K562 (cell line): ENCODE data around the gene PSMB2. TPM values are rescaled to one million over a fixed set of nuclear protein-coding genes. Genes with fewer than 3 reads are reported as not detected.
A peak's percentile ranks its signal among the peaks of the same experiment; 100 is the strongest.

Experiments used
- JUND ChIP-seq, 2 experiments: IDR thresholded peaks; 2 replicates in 1 of 2; 3 replicates in 1 of 2; pipeline ENCODE4 v1.6.1; 2011; ENCODE audit warnings: borderline replicate concordance in 2 of 2, low read depth in 2 of 2, low read length in 2 of 2, improper control_type of control experiment in 1 of 2, missing biosample characterization in 1 of 2, missing genetic modification characterization in 1 of 2, missing genetic modification reagents in 1 of 2
- MBD2 ChIP-seq: sonication (generic); IDR thresholded peaks from 2 replicates; pipeline ENCODE4 v1.6.1; 2016; ENCODE audit warnings: low read depth, borderline replicate concordance
- MYNN ChIP-seq, 2 experiments: sonication (generic); formaldehyde crosslinking in 1 of 2; IDR thresholded peaks; 2 replicates each; pipeline versions ENCODE4 v1.5.0 to v1.6.1; 2016 to 2020; ENCODE audit warnings: antibody characterized with exemption in 1 of 2, missing genetic modification reagents in 1 of 2
- OTX1 ChIP-seq: fragments of 450-650 bp; formaldehyde crosslinking; IDR thresholded peaks from 2 replicates; pipeline ENCODE4 v1.4.0; 2022; ENCODE audit warnings: mild to moderate bottlenecking
- RBM17 ChIP-seq: fragments of 200-400 bp; formaldehyde crosslinking; IDR thresholded peaks from 2 replicates; pipeline ENCODE4 v1.6.1; 2017; ENCODE audit warnings: low read depth, mild to moderate bottlenecking, low read length, borderline replicate concordance
- ZNF197 ChIP-seq: fragments of 200-800 bp; sonication (Bioruptor generic); IDR thresholded peaks from 2 replicates; pipeline ENCODE4 v1.6.1; 2016; ENCODE audit warnings: low read depth, missing genetic modification characterization, missing compliant biosample characterization
- polyA plus RNA-seq, 8 experiments: library from polyadenylated mRNA; depleted of rRNA in 4 of 8; stranded (reverse) in 5 of 8; unstranded in 3 of 8; fragments of >200 nt; fragmentation: Nextera tagmentation in 2 of 8; fragmentation: Illumina TruSeq in 1 of 8; extraction: Ambion mirVana in 2 of 8; extraction: Trizol in 1 of 8; gene quantifications; 2 replicates each; pipeline versions ENCODE4 v1.2.1 to v1.2.3, GENCODE V29; 2011 to 2014; ENCODE audit warnings: inconsistent platforms in 1 of 8, missing spikeins in 1 of 8
- total RNA-seq, 7 experiments: library from RNA; depleted of rRNA in 6 of 7; stranded (reverse); fragments of >200 nt in 6 of 7; fragmentation: Illumina TruSeq in 2 of 7; extraction: Trizol in 2 of 7; gene quantifications; 2 replicates each; pipeline versions ENCODE4 v1.2.1 to v1.2.3, GENCODE V29; 2011 to 2021; ENCODE audit warnings: low replicate concordance in 1 of 7
- TF ChIP-seq, protein P1 (sequence below): fragments of 450-650 bp; IDR thresholded peaks from 2 replicates; pipeline ENCODE4 v1.6.1; 2016; ENCODE audit warnings: borderline replicate concordance
- TF ChIP-seq, protein P2 (sequence below): fragments of 450-650 bp; IDR thresholded peaks from 2 replicates; pipeline ENCODE4 v1.6.1; 2016; ENCODE audit warnings: mild to moderate bottlenecking, moderate library complexity
- TF ChIP-seq, protein P3 (sequence below): sonication (generic); formaldehyde crosslinking; IDR thresholded peaks from 2 replicates; pipeline ENCODE4 v1.8.0; 2022; ENCODE audit warnings: missing genetic modification reagents, mild to moderate bottlenecking, borderline replicate concordance

The PSMB2 gene
- total and polyA plus RNA-seq, 9 of the 15 experiments (the other 6 are each of a cell fraction or from before 2014, with no cell fraction given) = 71.7 to 543 (median 165) TPM

DNA sequence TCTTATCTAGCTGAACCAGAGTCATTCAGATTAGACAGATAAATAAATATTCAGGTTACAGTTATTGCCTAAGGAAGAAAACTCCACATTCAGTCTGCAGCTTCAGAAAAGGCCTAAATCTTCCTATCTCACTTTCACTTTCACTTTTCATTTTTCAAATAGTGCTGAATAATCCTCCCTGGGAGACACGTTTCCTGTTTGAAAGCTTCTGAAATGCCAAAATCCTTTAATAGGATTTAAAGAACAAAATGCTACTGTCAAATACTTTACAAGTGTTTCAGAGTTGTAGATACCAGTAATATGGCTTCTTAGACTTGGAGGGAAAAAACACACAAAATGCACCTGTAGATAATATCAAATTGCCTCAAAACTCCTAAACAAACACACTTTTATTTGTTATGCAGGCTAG lies 3.9 kb downstream of the PSMB2 start (continued):
- TF ChIP-seq, protein P1, sequence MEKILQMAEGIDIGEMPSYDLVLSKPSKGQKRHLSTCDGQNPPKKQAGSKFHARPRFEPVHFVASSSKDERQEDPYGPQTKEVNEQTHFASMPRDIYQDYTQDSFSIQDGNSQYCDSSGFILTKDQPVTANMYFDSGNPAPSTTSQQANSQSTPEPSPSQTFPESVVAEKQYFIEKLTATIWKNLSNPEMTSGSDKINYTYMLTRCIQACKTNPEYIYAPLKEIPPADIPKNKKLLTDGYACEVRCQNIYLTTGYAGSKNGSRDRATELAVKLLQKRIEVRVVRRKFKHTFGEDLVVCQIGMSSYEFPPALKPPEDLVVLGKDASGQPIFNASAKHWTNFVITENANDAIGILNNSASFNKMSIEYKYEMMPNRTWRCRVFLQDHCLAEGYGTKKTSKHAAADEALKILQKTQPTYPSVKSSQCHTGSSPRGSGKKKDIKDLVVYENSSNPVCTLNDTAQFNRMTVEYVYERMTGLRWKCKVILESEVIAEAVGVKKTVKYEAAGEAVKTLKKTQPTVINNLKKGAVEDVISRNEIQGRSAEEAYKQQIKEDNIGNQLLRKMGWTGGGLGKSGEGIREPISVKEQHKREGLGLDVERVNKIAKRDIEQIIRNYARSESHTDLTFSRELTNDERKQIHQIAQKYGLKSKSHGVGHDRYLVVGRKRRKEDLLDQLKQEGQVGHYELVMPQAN = peak; percentile 38; the same call in 1 of the 2 replicates
- TF ChIP-seq, protein P2, sequence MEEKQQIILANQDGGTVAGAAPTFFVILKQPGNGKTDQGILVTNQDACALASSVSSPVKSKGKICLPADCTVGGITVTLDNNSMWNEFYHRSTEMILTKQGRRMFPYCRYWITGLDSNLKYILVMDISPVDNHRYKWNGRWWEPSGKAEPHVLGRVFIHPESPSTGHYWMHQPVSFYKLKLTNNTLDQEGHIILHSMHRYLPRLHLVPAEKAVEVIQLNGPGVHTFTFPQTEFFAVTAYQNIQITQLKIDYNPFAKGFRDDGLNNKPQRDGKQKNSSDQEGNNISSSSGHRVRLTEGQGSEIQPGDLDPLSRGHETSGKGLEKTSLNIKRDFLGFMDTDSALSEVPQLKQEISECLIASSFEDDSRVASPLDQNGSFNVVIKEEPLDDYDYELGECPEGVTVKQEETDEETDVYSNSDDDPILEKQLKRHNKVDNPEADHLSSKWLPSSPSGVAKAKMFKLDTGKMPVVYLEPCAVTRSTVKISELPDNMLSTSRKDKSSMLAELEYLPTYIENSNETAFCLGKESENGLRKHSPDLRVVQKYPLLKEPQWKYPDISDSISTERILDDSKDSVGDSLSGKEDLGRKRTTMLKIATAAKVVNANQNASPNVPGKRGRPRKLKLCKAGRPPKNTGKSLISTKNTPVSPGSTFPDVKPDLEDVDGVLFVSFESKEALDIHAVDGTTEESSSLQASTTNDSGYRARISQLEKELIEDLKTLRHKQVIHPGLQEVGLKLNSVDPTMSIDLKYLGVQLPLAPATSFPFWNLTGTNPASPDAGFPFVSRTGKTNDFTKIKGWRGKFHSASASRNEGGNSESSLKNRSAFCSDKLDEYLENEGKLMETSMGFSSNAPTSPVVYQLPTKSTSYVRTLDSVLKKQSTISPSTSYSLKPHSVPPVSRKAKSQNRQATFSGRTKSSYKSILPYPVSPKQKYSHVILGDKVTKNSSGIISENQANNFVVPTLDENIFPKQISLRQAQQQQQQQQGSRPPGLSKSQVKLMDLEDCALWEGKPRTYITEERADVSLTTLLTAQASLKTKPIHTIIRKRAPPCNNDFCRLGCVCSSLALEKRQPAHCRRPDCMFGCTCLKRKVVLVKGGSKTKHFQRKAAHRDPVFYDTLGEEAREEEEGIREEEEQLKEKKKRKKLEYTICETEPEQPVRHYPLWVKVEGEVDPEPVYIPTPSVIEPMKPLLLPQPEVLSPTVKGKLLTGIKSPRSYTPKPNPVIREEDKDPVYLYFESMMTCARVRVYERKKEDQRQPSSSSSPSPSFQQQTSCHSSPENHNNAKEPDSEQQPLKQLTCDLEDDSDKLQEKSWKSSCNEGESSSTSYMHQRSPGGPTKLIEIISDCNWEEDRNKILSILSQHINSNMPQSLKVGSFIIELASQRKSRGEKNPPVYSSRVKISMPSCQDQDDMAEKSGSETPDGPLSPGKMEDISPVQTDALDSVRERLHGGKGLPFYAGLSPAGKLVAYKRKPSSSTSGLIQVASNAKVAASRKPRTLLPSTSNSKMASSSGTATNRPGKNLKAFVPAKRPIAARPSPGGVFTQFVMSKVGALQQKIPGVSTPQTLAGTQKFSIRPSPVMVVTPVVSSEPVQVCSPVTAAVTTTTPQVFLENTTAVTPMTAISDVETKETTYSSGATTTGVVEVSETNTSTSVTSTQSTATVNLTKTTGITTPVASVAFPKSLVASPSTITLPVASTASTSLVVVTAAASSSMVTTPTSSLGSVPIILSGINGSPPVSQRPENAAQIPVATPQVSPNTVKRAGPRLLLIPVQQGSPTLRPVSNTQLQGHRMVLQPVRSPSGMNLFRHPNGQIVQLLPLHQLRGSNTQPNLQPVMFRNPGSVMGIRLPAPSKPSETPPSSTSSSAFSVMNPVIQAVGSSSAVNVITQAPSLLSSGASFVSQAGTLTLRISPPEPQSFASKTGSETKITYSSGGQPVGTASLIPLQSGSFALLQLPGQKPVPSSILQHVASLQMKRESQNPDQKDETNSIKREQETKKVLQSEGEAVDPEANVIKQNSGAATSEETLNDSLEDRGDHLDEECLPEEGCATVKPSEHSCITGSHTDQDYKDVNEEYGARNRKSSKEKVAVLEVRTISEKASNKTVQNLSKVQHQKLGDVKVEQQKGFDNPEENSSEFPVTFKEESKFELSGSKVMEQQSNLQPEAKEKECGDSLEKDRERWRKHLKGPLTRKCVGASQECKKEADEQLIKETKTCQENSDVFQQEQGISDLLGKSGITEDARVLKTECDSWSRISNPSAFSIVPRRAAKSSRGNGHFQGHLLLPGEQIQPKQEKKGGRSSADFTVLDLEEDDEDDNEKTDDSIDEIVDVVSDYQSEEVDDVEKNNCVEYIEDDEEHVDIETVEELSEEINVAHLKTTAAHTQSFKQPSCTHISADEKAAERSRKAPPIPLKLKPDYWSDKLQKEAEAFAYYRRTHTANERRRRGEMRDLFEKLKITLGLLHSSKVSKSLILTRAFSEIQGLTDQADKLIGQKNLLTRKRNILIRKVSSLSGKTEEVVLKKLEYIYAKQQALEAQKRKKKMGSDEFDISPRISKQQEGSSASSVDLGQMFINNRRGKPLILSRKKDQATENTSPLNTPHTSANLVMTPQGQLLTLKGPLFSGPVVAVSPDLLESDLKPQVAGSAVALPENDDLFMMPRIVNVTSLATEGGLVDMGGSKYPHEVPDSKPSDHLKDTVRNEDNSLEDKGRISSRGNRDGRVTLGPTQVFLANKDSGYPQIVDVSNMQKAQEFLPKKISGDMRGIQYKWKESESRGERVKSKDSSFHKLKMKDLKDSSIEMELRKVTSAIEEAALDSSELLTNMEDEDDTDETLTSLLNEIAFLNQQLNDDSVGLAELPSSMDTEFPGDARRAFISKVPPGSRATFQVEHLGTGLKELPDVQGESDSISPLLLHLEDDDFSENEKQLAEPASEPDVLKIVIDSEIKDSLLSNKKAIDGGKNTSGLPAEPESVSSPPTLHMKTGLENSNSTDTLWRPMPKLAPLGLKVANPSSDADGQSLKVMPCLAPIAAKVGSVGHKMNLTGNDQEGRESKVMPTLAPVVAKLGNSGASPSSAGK = 0 out of 2 replicates have a peak, but pooled peaks have one; percentile 16
- TF ChIP-seq, protein P3, sequence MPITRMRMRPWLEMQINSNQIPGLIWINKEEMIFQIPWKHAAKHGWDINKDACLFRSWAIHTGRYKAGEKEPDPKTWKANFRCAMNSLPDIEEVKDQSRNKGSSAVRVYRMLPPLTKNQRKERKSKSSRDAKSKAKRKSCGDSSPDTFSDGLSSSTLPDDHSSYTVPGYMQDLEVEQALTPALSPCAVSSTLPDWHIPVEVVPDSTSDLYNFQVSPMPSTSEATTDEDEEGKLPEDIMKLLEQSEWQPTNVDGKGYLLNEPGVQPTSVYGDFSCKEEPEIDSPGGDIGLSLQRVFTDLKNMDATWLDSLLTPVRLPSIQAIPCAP (CRISPR knock-in tag) = 0 out of 2 replicates have a peak, but pooled peaks have one; percentile 76
- TF ChIP-seq MBD2 = no peak
- TF ChIP-seq MYNN (IDR thresholded peaks at IDR 0.05) = no peak
- TF ChIP-seq MYNN (CRISPR knock-in tag; IDR thresholded peaks at IDR 0.05) = no peak
- no peak for TF ChIP-seq OTX1
- TF ChIP-seq RBM17 = no peak
- TF ChIP-seq JUND (IDR thresholded peaks at IDR 0.05; ENCODE audit: borderline replicate concordance, low read depth, low read length) = 0 out of 2 replicates have a peak, but pooled peaks have one; percentile 6
- no peak for TF ChIP-seq JUND (tag; IDR thresholded peaks at IDR 0.05; ENCODE audit: borderline replicate concordance, low read depth, low read length)
- no peak for TF ChIP-seq ZNF197 (CRISPR knock-in tag)
